GM06990 (cell line): ENCODE measurements around the gene ZNF418.

Experiments
- DNase-seq: peaks from one replicate; pipeline ENCODE4 v3.0.0-alpha.2; 2011; ENCODE audit not compliant: insufficient read length; ENCODE audit errors: extremely low read depth
- H3K27me3 ChIP-seq: replicated peaks from 2 replicates; pipeline ENCODE4 v1.6.0; 2011; ENCODE audit warnings: low read length; ENCODE audit not compliant: control insufficient read depth, insufficient read depth
- H3K36me3 ChIP-seq: 2 replicates; pipeline ENCODE4 v1.5.1; 2011; ENCODE audit warnings: low read length; ENCODE audit not compliant: control insufficient read depth, insufficient read depth
- H3K4me3 ChIP-seq: replicated peaks from 2 replicates; pipeline ENCODE4 v1.5.1; 2011; ENCODE audit warnings: low read depth, mild to moderate bottlenecking, control low read depth, low read length
- TF ChIP-seq, protein P1 (sequence below): IDR thresholded peaks from 2 replicates; pipeline ENCODE4 v1.5.1; 2011; ENCODE audit warnings: low read length, control low read depth, mild to moderate bottlenecking, inconsistent platforms; ENCODE audit not compliant: insufficient read depth, poor library complexity, severe bottlenecking

ZNF418 gene

DNA sequence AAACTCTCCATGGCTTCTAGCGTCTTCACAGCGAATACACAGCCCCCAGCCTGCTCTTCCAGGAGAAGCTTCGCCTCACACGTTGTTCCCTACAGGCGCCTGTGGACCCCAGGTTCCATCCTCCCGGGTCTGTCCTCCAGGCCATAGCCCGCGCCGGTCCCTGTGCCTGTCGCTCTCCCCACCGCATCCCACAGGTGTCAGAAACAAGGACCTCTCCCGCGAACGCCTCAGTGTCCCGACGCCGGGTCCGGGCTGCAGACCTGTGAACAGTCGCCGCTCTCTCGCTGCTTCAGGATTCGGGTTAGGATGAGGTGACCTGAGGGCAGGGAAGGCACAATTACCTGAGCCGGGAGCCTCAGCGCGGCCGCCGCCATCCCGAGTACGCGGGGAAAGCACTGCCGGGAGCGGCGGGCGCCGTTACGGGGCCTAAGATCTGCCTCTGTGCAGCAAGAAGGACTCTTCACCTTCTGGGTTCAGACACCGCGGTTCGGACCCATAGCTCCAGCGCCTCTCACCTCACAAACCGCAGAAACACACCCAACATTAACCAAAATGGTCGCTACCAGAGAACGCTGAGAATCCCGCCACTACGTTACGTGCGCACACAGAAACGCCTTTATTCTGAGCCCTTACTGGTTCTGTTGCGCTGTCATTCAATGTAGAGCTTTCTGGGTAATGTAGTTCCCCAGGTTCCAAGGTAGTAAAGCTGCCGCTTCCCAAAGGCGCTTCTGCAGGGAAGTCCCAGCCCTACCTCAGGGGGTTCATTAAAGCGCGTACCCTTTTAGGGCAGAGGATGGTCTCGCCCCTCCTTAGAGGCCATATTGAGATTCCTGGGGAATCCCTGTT, at the start of gene ZNF418:
Gene ZNF418 (minus strand): TSS at position 583 of the 846 bp plus-strand sequence. CDS start 1,580 bp downstream, outside the sequence.
- peak; percentile 31 for DNase-seq
- H3K27me3 ChIP-seq: no peaks in the 10 kb centered on the region
- no peaks in the 10 kb centered on the region; the same call in 1 of the 2 replicates for H3K36me3 ChIP-seq
- H3K4me3 ChIP-seq: peak within 1 kb of the TSS; percentile 63
- TF ChIP-seq, protein P1, sequence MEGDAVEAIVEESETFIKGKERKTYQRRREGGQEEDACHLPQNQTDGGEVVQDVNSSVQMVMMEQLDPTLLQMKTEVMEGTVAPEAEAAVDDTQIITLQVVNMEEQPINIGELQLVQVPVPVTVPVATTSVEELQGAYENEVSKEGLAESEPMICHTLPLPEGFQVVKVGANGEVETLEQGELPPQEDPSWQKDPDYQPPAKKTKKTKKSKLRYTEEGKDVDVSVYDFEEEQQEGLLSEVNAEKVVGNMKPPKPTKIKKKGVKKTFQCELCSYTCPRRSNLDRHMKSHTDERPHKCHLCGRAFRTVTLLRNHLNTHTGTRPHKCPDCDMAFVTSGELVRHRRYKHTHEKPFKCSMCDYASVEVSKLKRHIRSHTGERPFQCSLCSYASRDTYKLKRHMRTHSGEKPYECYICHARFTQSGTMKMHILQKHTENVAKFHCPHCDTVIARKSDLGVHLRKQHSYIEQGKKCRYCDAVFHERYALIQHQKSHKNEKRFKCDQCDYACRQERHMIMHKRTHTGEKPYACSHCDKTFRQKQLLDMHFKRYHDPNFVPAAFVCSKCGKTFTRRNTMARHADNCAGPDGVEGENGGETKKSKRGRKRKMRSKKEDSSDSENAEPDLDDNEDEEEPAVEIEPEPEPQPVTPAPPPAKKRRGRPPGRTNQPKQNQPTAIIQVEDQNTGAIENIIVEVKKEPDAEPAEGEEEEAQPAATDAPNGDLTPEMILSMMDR: no peak

DNA sequence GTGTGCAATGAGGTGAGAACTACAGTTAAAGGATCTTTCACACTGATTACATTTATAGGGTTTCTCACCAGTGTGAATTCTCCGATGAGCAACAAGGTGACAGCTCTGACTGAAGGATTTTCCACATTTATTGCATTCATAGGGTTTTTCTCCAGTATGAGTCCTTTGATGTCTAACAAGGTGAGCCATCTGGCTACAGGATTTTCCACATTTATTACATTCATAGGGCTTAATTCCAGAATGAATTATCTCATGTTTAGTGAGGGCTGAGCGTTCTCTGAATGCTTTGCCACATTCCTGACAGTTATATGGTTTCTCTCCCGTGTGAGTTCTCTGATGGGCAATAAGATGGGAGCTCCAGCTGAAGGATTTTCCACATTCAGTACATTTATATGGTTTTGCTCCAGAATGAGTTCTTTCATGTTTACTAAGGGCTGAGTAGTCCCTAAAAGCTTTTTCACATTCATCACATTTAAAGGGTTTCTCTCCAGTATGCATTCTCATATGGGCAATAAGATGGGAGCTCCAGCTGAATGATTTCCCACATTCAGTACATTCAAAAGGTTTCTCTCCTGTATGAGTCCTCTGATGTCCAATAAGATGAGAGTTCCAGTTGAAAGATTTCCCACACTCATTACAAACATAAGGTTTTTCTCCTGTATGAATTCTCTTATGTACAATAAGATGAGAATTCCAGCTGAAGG, 43.5 kb upstream of the ZNF418 start:
- TF ChIP-seq, protein P1: no peak
- Histone ChIP-seq H3K36me3 (peaks cover 5% of the 10 kb centered on the region; the same call in 1 of the 2 replicates), H3K4me3 (no peak overlapping the region), H3K27me3 (no peaks in the 10 kb centered on the region)
- no peak for DNase-seq

DNA sequence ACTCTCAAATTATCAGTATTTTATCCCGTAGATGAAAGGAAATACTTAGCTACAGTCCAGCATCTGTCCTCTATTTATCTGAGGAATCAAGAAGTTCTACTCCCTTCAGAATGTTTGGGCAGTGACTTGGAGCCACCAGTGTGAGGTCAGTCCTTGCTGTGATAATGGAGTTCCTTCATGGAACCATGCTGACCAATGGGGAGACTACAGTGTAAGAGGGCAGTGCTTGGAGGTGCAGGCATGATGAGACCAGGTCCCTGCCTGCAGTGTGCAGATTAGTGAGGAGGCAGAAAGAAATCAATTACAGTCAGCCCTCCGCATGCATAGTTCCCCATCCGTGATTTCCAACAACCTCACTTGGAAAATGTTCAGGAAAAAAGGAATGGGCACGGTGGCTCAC, 39.2 kb upstream of the ZNF418 start, which contains the start of gene C19orf18:
Gene C19orf18 (minus strand): TSS at position 101 of the 400 bp plus-strand sequence. CDS start 102 bp downstream, outside the sequence.
- H3K36me3 ChIP-seq: no peaks in the 10 kb centered on the region
- no peak within 1 kb of the TSS for H3K4me3 ChIP-seq
- DNase-seq: no peak
- H3K27me3 ChIP-seq: no peaks in the 10 kb centered on the region
- TF ChIP-seq, protein P1: no peak

DNA sequence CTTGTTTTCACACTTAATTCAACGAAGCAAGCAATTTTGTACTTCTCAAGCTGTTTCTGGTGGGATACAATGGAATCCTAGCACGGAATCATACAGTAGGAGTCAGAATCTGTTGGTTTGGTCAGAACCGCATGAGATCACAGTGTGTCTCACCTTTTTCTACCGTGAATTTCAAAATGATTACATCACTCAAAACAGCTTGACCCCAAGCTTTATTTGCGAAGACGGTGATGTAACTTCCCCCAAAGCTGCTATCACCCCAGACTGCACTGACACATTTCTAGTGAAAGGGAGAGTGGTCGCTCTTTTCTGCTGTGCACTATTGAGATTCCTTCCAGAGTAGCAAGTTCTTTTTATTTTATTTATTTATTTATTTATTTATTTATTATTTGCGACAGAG, 29.6 kb upstream of the ZNF418 start:
- TF ChIP-seq, protein P1: no peak
- Histone ChIP-seq H3K27me3 (no peaks in the 10 kb centered on the region), H3K36me3 (no peaks in the 10 kb centered on the region), H3K4me3 (no peak overlapping the region)
- no peak for DNase-seq

DNA sequence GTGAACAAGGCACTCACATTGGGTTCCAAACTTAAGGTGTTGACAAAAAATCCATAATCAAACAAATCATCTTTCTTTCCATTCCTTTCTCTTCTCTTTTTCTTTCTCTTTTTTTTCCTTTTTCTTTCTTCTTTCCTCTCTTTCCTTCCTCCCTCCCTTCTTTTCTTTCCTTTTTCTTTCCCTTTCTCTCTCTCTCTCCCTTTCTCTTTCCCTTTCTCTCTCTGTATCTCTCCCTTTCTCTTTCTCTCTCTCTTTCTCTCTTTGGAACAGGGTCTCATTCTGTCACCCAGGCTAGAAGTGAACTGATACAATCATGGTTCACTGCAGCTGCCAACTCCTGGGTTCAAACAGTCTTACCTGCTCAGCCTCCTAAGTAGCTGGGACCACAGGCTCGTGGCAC, 26.6 kb upstream of the ZNF418 start:
- TF ChIP-seq, protein P1: no peak
- Histone ChIP-seq H3K36me3 (no peaks in the 10 kb centered on the region), H3K4me3 (no peak overlapping the region), H3K27me3 (no peaks in the 10 kb centered on the region)
- DNase-seq: no peak
